ENCODE measurements around the gene IRF3.

Gene IRF3

DNA sequence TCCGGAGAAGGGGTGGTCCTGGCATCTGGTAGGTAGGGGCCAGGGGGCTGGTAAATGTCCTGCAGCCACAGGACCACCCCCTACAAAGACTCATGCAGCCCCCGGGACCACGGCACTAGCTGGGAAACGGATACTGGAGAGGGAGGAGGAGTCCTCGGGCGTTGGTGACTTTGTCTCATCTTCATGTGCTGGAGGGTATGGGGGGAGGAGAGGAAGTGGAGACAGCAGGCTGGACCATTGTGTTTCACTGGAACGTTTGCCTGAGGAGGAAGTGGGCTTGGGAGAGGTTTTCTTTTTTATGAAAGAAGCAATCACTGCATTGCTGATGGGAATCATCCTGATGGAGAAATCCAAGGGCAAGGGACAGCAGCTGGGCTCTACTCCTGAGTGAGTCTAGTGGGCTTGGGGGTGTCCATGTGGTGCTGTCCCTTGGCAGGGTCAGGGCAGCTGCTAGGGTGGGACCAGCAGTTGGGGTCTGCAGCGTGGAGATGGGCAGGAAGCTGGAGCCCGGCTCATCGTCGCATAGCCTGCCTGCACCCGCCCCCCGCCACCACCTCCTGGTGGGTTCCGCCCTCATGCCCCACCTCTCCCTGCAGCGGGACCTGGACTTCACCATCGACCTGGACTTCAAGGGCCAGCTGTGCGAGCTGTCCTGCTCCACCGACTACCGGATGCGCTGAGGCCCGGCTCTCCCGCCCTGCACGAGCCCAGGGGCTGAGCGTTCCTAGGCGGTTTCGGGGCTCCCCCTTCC lies 22.1 kb upstream of the IRF3 start:
- no peak for DNase-seq

DNA sequence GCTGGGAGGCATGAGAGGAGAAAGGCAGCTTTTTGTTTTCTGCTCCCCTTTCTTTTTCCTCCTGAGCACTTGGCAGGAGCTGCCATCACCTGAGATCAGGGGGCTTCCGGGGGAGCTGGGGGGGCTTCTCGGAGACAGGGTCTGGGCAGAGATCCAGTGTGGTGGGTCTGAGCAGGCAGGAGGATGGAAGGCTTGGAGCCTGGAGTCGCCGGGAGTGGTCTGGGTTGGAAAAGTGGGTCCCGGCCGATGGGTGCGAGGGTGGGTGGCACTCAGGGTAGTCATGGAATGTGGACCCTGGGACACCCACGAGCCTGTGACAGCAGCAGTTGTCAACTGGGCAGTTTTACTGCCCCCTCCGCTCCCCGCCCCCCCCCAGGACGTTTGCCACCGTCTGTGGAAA lies 21.5 kb upstream of the IRF3 start:
- no peak for DNase-seq

DNA sequence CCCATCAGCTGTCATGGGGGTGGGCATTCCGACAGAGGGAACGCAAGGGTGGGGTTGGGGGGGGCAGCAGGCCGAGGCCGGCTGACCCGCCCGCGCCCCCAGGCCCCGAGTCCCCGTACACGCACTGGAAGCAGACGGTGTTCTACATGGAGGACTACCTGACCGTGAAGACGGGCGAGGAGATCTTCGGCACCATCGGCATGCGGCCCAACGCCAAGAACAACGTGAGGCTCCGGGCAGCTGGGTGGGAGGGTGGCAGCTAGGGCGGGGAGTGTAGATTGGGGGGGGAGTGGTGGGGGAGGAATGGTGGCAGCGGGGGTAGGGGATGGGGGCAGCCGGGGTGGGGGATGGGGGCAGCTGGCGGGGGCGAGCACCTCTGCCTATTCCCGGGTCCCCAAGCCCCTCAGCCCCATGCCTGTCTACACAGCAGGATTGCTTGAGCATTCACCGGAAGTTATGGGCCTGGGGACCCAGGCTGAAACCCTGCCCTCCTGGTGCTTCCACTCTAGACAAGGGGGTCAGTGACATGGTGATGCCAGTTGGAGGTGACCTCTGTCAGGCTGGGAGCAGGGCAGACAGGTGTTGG lies 20.9 kb upstream of the IRF3 start:
- DNase-seq, result no peak

DNA sequence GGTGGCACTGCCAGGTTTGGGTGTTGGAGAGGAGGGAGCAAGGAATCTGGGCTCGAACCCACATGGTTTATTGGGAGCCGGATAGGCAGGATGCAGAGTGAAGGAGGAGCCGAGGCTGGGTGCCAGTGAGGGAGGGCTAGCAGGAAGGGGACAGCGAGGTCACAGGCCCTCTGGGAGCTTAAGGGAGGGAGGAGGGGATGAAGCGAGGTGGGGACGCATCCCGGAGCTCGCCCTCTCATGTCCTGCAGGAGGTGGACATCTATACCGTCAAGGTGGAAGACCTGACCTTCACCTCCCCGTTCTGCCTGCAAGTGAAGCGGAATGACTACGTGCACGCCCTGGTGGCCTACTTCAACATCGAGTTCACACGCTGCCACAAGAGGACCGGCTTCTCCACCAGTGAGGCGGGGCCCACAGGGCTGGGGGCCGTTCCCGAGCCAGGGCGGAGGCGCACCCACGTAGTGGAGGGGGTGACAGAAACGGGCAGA lies 20.2 kb upstream of the IRF3 start:
- DNase-seq, result no peak

DNA sequence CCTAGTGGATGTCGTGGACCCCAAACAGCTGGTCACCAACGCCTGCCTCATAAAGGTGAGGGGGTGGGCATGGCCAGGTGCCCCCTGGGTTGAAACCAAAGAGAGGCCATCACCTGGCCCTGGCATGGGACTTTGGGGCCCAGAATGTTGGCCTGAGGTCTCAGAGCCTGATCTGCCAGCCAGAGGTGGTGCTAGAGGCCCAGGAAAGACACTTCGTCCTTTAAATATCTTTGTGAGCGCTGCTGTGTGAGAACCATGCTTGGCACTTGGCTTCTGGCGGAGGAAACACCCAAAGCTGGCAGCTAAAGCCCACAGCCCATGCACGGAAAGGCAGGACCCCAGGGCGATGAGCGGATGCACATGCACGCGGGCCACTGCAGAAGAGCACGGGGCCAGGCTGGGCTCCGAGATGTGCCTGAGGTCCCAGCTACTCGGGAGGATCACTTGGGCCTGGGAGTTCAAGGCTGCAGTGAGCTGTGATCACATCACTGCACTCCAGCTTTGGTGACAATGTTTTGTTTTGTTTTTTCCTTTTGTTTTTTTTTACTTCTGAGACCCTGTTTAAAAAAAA lies 19.4 kb upstream of the IRF3 start:
- no peak for DNase-seq

DNA sequence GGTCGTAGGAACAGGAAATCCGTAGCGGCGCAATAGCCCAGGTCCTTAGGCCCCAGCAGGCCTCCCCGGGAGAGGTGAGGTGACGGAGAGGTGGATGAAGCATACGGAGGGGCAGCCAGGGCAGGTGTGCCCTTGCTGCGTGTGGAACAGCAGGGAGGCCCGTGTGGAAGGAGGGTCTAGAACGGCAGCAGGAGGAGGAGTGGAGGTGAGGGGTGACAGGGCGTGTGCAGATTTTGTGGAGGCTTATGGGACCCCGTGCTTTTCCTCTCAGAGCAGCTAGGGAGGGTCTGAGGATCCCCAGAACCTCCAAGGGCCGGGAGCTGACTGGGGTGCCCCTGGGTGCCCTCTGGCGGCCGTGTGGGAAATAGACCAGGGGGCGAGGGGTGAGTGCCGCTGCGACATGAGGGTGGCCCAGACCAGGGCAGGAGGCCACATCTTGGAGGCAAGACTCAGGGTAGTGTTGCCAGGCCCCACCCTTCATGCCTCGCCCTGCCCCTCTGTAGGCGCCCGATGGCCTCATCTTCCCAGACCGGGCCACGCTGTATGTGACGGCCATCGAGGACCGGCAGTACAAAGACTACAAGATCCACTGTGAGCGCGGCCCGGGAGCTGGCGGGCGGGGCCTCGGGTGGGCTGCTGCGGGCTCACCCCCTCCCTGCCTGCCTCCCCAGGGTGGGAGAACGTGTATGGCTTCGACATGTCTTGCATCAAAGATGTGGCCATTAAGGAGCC lies 18.8 kb upstream of the IRF3 start:
- DNase-seq, result no peak

DNA sequence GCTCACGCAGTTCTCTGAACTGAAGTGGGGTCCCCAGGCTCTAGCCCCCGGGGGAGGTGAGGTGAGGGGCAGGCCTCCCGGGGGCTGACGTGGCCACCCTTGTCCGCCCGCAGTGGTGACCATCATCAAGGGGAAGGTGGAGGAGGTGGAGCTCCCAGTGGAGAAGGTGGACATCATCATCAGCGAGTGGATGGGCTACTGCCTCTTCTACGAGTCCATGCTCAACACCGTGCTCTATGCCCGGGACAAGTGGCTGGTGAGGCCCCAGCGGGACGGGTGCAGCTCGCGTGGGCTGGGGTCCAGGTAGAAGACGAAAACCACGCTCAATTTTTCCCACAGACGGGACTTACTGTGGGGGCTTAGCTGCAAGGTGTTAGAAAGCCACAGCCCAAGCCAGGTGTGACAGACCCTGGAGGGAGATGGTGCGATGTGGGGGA lies 18.2 kb upstream of the IRF3 start:
- DNase-seq, result no peak

DNA sequence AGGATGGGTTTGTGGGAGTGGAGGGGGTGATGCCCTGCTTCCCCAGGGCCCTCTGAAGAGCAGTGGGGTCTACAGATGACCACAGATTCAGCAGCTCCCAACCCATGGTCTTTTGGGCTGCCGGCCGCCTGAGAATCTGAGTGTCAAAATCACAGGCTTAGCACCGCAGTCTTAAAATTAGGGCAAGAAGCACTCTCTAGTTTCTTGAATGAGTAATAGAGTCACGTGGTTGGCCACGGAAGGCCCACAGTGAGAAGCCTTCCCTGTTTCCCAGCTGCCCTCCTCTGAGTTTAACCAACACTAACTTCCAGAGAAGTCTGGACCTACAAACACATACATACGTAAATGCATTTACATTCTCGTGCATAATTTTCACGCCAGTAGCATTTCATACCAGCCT lies 16.6 kb upstream of the IRF3 start:
- DNase-seq, result no peak

DNA sequence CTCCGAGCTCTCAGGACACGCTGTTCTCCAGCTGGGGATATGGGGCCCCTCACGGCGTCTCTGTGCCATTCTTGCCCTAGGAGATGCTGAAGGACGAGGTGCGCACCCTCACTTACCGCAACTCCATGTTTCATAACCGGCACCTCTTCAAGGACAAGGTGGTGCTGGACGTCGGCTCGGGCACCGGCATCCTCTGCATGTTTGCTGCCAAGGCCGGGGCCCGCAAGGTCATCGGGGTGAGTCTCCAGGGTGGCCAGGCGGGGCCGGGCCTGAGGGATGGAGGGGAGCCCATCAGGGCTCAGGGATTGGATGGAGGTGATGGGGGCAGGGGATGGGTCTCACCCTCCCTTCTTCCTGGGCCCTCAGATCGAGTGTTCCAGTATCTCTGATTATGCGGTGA lies 16.2 kb upstream of the IRF3 start:
- no peak for DNase-seq

DNA sequence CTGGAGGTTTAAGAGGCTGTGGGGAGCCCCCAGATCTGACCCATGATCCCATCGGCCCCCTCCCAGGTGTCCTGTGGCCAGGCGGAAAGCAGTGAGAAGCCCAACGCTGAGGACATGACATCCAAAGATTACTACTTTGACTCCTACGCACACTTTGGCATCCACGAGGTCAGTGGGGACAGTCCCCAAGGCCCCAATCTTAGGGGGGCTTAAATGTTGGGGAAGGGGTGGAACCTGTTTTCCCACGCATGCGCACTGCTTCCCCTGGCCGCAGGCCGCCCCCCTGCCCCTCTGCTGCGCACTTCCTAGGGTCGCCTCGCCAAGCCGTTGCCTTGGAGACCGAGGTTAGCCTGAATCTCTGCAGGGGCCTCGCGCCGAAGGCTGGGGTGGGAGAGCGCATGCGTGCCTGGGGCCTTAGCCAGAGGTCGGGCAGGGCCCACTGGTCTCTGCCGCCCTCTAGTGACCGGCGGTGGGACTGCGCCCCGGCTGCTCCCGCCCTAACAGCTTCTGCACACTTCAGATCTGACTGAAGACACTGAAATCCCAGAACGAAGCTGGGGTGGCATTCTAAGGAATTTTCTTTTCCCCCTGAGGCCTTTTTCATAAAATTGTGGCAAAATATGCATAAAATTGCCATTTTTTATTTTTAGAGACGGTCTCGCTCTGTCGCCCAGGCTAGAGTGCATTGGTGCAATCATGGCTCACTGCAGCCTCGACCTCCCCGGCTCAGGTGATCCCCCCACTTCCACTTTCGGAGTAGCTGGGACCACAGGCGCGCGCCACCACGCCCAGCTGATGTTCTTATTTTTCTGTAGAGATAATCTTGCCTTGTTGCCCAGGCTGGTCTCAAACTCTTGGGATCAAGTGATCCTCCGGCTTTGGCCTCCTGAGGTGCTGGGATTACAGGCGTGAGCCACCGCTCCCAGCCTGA lies 15.0 kb upstream of the IRF3 start:
- DNase-seq, result peak; percentile 67

DNA sequence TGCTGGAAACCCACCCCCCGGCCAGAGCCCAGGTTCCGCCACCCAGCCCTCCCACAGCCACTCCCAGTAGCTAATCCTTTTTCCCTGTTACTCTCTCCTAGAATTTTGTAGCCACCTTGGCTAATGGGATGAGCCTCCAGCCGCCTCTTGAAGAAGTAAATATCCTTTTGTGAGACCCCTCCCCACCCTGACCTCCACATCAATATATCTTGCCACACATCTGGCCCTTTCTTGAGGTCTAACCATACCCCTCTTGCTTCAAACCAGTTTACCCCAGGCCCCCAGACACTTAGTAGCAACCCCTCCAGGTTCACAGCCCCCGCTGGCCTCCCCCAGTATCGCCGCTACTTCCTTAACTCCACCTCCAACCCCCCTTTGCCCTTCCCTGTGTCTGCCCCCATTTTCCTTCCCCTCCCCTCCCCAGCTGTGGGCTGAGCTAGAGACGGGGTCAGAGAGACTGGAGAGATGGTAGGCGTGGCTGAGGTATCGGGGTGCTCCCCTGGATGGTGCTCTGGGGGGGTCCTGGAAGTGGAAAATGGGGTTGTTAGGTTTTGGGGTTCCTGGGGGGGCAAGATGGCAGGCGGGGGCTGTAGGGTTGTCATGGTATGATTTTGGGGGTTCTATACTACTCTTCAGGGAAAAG lies 14.2 kb upstream of the IRF3 start:
- DNase-seq, result no peak

DNA sequence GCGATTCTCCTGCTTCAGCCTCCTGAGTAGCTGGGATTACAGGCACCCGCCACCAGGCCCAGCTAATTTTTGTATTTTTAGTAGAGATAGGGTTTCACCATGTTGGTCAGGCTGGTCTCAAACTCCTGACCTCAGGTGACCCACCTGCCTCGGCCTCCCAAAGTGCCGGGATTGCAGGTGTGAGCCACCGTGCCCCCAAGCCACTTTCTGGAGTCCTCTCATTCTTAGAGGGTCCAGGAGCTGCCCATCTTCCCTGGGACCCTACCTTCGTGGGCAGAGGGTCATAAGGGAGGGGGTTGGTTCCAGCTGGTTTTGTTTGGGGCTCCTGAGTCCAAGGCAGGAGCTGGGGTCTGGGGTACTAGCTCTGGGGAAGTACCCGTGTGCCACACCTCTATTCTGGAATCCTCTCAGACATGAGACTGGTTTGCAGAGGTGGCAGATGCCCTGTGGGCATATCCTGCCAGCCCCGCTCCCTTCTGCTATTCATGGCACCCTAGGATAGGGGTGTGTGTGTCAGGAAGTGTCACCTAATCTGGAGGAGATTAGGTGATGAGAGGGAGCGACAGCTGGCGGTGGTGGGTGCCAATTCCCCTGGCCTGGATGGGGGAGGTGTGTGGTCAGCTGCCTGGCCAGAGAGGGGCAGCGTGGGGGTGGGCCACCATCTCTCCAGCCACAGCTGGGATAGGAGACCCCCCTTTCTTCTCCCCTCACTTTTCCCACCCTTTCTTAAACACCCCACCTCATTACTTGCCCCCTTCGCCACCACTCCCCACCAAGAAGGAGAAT lies 13.5 kb upstream of the IRF3 start:
- DNase-seq, result no peak

DNA sequence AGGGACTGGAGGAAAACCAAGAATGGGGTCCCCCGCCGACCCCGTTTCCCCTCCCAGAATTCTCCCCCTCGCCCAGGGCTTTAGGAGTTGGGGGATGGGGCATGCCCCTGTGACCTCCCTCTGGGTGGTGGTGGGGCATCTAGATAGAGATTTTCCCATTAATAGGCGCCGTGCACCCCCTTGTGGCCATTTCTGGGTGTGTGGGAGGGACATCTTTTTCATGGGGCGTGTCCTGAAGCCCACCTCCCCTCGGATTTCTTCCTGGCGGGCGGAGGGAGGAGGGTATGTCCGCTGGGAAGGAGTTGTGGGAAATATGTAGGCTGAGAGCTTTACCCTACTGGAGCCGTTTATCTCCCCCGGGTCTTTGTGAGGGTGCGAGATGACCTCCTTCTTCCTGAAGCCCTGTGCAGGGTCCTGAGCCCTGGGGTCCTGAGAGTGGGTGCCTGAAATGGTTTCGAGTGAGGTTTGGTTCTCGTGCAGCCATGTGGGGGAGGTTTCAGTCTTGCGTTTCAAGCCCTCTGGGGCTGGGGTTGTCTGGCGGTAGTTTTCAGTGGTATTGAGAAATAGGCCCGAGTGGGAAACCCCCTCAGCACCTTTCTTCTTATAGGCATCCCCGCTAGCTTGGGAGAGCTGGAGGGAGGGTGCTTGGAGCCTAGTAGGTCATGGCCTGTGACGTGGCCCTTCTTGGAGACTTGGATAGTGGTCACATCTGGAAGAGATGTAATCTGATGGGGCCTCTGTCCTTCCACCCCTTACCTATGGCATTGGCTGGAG lies 12.4 kb upstream of the IRF3 start:
- peak; percentile 41 for DNase-seq

DNA sequence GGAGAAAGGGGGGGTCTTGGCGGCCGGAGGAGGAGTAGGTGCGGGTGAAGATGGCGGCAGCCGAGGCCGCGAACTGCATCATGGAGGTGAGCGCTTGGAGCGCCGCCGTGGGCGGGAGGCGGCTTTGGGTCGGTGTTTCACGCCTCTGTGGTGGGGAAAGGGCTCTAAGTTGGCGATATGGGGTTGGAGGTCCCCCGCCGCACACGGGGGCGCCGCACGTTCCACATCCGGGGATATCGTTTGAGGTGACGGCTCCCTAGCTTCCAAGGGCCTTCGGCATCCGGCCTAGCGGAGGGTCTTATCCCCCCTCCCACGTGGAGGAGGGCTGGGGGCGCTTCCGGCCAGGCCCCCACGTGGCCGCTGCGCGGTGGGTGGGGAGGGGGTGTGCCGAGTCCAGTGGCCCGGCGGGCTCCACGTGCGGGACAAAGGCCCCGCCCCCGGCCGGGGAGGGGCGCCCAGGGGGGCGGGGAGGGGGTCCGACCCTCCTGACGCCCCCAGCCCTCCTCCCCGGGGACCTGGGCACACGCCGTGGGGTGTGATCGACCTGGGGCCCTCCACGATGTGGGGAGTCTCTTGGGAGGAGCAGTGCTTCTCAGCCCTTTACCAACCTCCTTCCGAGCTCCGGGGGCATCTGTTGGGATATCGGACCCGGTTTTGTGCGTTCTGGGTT lies 11.7 kb upstream of the IRF3 start, which contains the start of gene PRMT1:
Gene PRMT1 (plus strand): TSS at position 41 of the 670 bp plus-strand sequence. CDS start 10 bp downstream, at position 51.
- no peak for DNase-seq

DNA sequence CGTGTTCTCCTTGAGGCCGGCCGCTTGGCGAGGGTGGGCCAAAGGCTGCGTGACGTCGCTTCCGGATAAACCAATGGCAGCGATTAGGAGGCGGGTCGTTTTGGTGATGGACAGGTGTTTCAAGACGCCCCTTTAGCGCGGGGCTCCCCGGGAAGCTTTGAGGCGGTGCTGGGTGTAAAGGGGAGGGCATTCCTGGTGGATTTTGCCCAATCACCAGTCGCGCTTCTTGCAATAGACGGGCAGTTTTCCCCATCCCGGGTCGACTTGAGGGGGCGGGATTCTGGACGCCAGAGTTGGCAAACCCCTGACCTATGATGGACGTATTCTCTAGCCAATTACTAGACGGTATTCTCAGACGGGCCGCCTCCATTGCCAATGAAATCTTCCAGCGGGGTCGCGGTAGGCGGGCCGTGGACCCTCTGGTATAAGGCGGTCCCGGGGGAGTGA lies 11.2 kb upstream of the IRF3 start:
- DNase-seq, result peak; percentile 100

DNA sequence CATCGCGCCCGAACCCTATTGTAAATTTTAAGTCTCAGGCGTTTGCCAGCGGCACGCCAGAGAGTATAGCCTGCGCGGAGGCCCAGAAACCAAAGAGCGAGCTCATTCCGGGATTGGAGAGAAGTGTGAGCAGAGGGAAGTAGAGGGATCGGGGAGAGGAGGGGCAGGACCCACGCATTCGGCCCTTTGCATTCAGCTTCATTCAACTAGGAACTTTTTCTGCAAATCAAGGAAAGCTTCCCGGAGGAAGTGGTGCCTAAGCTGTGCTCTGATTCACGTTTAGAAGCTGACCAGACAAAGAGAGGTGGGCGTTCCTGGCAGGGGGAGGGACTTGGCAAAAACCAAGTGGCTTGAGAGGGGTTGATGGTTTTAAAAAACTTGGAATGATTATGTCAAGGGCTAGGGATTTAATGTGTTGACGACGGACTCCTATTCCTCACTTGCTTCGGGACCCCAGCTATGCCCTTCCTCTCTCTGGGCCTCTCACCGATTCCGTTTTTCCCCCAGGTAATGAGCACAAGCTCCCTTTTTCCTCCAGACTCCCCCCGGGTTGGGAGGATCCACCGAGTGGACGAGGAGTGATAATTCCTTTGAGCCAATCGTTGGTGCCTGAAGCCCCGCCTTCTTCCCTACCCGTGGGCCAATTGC lies 10.6 kb upstream of the IRF3 start:
- DNase-seq, result peak; percentile 89

DNA sequence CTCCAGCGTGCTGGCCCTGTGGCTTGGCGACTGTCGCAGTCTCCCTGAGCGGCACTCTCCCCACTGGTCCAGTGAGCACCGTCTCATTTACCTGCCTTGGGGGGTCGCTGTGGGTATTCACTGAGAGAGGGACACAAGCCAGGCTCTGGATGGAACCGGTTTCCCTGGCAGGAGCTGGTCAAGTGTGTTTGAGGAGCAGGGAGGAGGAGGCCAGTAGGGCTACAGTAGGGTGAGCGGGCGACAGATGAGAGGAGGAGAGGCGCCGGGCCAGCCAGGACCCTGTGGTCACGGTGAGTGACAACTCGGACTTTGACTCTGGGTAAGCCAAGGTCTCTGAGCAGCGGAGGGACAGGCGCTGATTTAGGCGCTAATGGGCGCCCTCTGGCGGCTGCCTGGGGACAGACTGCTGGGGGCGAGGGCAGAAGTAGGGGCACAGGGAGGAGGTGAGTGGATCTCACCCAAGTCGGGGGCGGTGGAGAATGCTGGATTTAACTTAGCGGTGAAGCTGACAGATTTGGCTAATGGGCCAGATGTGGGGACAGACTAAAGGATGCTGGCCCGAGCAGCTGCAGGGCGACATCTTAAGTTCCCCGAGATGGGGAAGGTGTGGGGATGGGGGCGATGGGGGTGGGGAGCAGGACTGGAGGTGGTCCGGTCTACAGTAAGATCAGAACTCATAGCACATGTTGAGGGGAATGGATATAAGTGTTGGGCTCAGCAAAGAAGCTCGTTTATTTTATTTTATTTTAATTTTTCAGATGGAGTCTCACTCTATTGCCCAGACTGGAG lies 6.7 kb upstream of the IRF3 start:
- DNase-seq, result peak; percentile 42

DNA sequence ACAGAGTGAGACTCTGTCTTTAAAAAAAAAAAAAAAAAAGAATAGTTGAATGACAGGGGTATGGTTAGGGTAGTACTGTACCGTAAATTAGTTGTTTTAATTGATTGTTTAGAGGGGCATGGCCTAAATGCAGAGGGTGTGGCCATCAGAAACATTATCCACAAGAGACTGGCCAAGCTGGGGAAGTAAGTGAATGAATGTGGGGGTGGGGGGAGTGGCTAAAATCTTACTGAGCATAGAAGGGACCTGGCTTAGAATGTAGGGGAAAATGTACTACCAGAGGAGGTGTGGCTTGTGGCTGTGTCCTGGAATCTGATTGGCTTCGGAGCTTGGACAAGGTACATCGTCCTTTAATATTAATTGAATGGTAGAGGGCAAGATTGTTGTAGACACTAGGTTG lies 3.9 kb upstream of the IRF3 start:
- no peak for DNase-seq
